Lung (tissue), 12 donors: ENCODE data around the gene ESYT1. TPM values are rescaled to one million over a fixed set of nuclear protein-coding genes. Genes with fewer than 3 reads are reported as not detected.
A peak's percentile ranks its signal among the peaks of the same experiment; 100 is the strongest.

ENCODE experiments used
- ATAC-seq: fragments of 200-7000 bp; cut with Tn5 transposase; one replicate; pipeline ENCODE4 v1.9.1; 2020; ENCODE audit warnings: moderate number of reproducible peaks; ENCODE audit not compliant: insufficient read depth, low FRiP score
- DNase-seq, 3 donors: peaks; one replicate each; pipeline ENCODE4 v3.0.0-alpha.2; 2013 to 2017
- H3K27ac ChIP-seq, 2 donors: one replicate each; pipeline ENCODE4 v1.5.1; 2013; ENCODE audit warnings: mild to moderate bottlenecking in 2 of 2, moderate library complexity in 2 of 2, control low read depth in 1 of 2, inconsistent platforms in 1 of 2, low read depth in 1 of 2, low read length in 1 of 2
- H3K27me3 ChIP-seq, 3 donors: one replicate each; pipeline ENCODE4 v1.5.1; 2013; ENCODE audit warnings: low read length in 2 of 3; ENCODE audit not compliant: control insufficient read depth in 3 of 3, insufficient read depth in 3 of 3
- H3K36me3 ChIP-seq, 4 donors: one replicate each; pipeline ENCODE4 v1.5.1; 2013; ENCODE audit warnings: low read length in 4 of 4, mild to moderate bottlenecking in 1 of 4, moderate library complexity in 1 of 4; ENCODE audit not compliant: control insufficient read depth in 4 of 4, insufficient read depth in 4 of 4
- H3K4me1 ChIP-seq, 5 donors: one replicate each; pipeline ENCODE4 v1.5.1; 2013; ENCODE audit warnings: low read length in 5 of 5, mild to moderate bottlenecking in 2 of 5, moderate library complexity in 1 of 5; ENCODE audit not compliant: control insufficient read depth in 5 of 5, insufficient read depth in 5 of 5
- H3K4me3 ChIP-seq: one replicate; pipeline ENCODE4 v1.5.1; 2013; ENCODE audit warnings: mild to moderate bottlenecking, control low read depth, moderate library complexity
- H3K9ac ChIP-seq, 2 donors: one replicate each; pipeline ENCODE4 v1.5.1; 2013; ENCODE audit warnings: low read length in 2 of 2, control low read depth in 1 of 2; ENCODE audit not compliant: insufficient read depth in 1 of 2
- H3K9me3 ChIP-seq, 4 donors: one replicate each; pipeline ENCODE4 v1.5.1; 2013; ENCODE audit warnings: low read length in 3 of 4, mild to moderate bottlenecking in 1 of 4, moderate library complexity in 1 of 4; ENCODE audit not compliant: control insufficient read depth in 4 of 4, insufficient read depth in 3 of 4
- WGBS, 2 donors: extraction: QIAGEN DNeasy Blood & Tissue Kit; methylation state at CpG; one replicate each; pipeline ENCODE4 v1.1.7; 2013; 5-methylcytosine and 5-hydroxymethylcytosine counted together
- polyA plus RNA-seq, 2 donors: library from polyadenylated mRNA; stranded (reverse); fragments of 200-250 nt; gene quantifications; one replicate each; pipeline ENCODE4 v1.2.1, GENCODE V29; 2013
- total RNA-seq, 2 donors: library from RNA; depleted of rRNA in 1 of 2; stranded (reverse); fragments of >200 nt in 1 of 2; gene quantifications; one replicate each; pipeline ENCODE4 v1.2.1, GENCODE V29; 2014 to 2021
- TF ChIP-seq, protein P1 (sequence below): IDR thresholded peaks from 2 replicates; pipeline ENCODE4 v1.5.1; 2012; ENCODE audit warnings: mild to moderate bottlenecking; ENCODE audit errors: control extremely low read depth, extremely low read depth
- donor health status: control.
- donor health status: control.
- donor health status: Bipolar disorder and iron deficiency.
- donor health status: healthy.
- donor health status: DM: yes; HTN: yes; CAD: no.

ESYT1 gene
- total and polyA plus RNA-seq, 4 donors: 23.5 to 131 (median 64.2) TPM

- ATAC-seq: no peak
- H3K36me3 ChIP-seq: peaks cover 24 to 65% (median 62%) of the 10 kb centered on the region in 4 donors
These were observed 6.8 kb downstream of the ESYT1 start for GRCh38 chr12:56134897-56135296.

DNA sequence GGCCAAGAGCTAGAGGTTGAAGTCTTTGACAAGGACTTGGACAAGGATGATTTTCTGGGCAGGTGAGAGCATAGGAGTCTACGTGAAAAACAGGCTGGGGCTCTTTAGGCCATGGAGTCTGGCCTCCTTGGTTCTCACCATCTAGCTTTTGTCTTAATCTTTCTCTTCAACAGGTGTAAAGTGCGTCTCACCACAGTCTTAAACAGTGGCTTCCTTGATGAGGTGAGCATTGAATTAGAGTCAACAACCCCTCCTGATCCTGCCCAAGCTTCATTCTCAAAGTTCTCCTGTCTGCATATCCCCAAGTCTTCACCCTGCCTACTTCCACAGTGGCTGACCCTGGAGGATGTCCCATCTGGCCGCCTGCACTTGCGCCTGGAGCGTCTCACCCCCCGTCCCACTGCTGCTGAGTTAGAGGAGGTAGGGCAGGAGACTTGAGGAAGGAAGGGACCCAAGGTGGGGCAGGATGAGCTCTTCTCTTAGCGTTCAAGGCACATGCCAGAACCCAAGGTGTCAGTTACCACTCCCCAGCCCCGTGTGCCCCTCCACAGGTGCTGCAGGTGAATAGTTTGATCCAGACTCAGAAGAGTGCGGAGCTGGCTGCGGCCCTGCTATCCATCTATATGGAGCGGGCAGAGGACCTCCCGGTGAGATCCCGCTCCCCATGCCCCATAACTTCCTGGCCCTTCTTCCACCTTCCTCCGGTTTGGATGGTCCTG, 9.9 kb downstream of the ESYT1 start:
- DNase-seq (no peak), ATAC-seq (no peak)
- TF ChIP-seq, protein P1, sequence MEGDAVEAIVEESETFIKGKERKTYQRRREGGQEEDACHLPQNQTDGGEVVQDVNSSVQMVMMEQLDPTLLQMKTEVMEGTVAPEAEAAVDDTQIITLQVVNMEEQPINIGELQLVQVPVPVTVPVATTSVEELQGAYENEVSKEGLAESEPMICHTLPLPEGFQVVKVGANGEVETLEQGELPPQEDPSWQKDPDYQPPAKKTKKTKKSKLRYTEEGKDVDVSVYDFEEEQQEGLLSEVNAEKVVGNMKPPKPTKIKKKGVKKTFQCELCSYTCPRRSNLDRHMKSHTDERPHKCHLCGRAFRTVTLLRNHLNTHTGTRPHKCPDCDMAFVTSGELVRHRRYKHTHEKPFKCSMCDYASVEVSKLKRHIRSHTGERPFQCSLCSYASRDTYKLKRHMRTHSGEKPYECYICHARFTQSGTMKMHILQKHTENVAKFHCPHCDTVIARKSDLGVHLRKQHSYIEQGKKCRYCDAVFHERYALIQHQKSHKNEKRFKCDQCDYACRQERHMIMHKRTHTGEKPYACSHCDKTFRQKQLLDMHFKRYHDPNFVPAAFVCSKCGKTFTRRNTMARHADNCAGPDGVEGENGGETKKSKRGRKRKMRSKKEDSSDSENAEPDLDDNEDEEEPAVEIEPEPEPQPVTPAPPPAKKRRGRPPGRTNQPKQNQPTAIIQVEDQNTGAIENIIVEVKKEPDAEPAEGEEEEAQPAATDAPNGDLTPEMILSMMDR: no peak
- Histone ChIP-seq H3K4me1 (peaks cover 0 to 3% (median 0%) of the 10 kb centered on the region in 5 donors), H3K9ac (no peak overlapping the region), H3K36me3 (peaks cover 26 to 61% (median 57%) of the 10 kb centered on the region in 4 donors), H3K27ac (no peak overlapping the region), H3K9me3 (no peaks in the 10 kb centered on the region), H3K4me3 (no peak overlapping the region), H3K27me3 (no peaks in the 10 kb centered on the region)
- 93% methylated on average over 14 of the region's 14 CpGs for WGBS, 2 donors

More at GRCh38 chr12:56134897-56135296, 6.8 kb downstream of the ESYT1 start:
- Histone ChIP-seq H3K9ac (no peak overlapping the region), H3K27ac (no peak overlapping the region), H3K9me3 (no peaks in the 10 kb centered on the region), H3K4me3 (no peak overlapping the region), H3K4me1 (peaks cover 0 to 3% (median 0%) of the 10 kb centered on the region in 5 donors), H3K27me3 (no peaks in the 10 kb centered on the region)
- no peak for DNase-seq
- TF ChIP-seq, protein P1: no peak
- 96 to 97% methylated on average over 6 of the region's 6 CpGs for WGBS, 2 donors

GRCh38 chr12:56141946-56142784, 14.1 kb downstream of the ESYT1 start:
- peaks cover 0 to 10% (median 3%) of the 10 kb centered on the region in 5 donors for H3K4me1 ChIP-seq
- 74 to 84% methylated on average over 19 of the region's 19 CpGs for WGBS, 2 donors
- H3K9ac ChIP-seq: no peak overlapping the region
- H3K27ac ChIP-seq: peak overlapping the region; percentile 17 to 26
- no peak overlapping the region for H3K4me3 ChIP-seq
- ATAC-seq (no peak), DNase-seq (no peak)
- TF ChIP-seq, protein P1: no peak
- H3K27me3 ChIP-seq: no peaks in the 10 kb centered on the region
- H3K36me3 ChIP-seq: peaks cover 27 to 51% (median 47%) of the 10 kb centered on the region in 4 donors
- no peaks in the 10 kb centered on the region for H3K9me3 ChIP-seq
